Liver (tissue), 3 donors: ENCODE results near the gene GSE1.

Experiments used
- JUND ChIP-seq, 2 donors: IDR thresholded peaks; 2 replicates each; pipeline ENCODE4 v1.6.1; 2016; ENCODE audit warnings: antibody characterized with exemption in 2 of 2
- YY1 ChIP-seq: IDR thresholded peaks from 2 replicates; pipeline ENCODE4 v1.6.1; 2016; ENCODE audit warnings: antibody characterized with exemption, mild to moderate bottlenecking
- TF ChIP-seq, protein P1 (sequence below): fragments of 150-350 bp; IDR thresholded peaks from 2 replicates; pipeline ENCODE4 v1.5.1; 2017; ENCODE audit warnings: improper control_type of control experiment, low read depth, low read length; ENCODE audit not compliant: missing input control
- donor health status: healthy.
- donor health status: healthy.

DNA sequence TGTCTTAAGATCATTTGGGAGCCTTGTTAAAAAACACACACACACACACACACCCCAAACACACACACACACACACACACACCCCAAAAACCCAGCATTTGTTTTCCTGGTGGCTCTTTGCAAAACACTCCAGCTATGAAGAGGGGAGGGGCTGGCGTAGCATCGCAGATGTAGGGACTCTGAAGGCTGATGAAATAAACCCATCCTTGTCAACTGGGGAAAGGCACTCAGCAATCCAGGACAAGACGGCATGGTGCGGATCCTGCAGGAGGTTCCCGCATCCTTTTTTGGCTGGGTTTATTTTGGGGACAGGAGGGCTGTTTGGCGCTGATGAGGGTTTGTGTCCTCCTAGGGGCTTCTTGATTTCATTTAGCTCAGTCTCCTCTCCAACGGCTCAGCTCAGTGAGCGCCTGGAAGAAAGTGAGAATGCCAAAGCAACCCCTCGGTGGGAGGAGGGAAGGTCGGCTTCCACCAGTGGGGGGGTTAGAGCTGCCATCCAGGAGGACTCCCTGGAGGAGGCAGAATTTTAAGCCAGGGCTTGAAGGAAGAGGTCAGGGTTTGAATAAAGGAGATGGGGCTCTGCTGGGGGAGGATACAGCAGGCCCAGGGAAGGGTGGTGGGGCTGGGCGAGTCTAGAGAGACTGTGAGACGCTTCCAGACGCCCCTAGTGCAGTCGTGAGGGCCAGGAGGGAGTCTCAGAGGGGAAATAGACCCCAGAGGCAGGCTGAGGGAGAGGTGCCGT lies 12.4 kb upstream of the GSE1 start:
- TF ChIP-seq JUND (IDR thresholded peaks at IDR 0.05) (no peak), YY1 (no peak)
- TF ChIP-seq, protein P1, sequence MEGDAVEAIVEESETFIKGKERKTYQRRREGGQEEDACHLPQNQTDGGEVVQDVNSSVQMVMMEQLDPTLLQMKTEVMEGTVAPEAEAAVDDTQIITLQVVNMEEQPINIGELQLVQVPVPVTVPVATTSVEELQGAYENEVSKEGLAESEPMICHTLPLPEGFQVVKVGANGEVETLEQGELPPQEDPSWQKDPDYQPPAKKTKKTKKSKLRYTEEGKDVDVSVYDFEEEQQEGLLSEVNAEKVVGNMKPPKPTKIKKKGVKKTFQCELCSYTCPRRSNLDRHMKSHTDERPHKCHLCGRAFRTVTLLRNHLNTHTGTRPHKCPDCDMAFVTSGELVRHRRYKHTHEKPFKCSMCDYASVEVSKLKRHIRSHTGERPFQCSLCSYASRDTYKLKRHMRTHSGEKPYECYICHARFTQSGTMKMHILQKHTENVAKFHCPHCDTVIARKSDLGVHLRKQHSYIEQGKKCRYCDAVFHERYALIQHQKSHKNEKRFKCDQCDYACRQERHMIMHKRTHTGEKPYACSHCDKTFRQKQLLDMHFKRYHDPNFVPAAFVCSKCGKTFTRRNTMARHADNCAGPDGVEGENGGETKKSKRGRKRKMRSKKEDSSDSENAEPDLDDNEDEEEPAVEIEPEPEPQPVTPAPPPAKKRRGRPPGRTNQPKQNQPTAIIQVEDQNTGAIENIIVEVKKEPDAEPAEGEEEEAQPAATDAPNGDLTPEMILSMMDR = no peak
